Common myeloid progenitor, CD34-positive (primary cell): ENCODE measurements around the gene NPHP1.
"Not testable (repeated sequence)": the region's sequence is repeated elsewhere in the genome, so short reads cannot be mapped to it uniquely, and the experiment has no call there.

Experiments used
- CTCF ChIA-PET: fragments of 350-600 bp; sonication (Branson Sonifier 250); formaldehyde crosslinking; loops from one replicate; lab custom pipeline; 2021; ENCODE audit warnings: antibody characterized with exemption; lab: Charles Lee
- POLR2A ChIA-PET: fragments of 350-600 bp; sonication (Branson Sonifier 250); formaldehyde crosslinking; loops from one replicate; lab custom pipeline; 2021; ENCODE audit warnings: antibody characterized with exemption; lab: Charles Lee
- DNase-seq, 3 donors: peaks; one replicate each; pipeline versions ENCODE4 v3.0.0 to v3.0.0-alpha.2; 2013
- H3K27ac ChIP-seq, 2 experiments: 1 replicate in 1 of 2; 2 replicates in 1 of 2; pipeline ENCODE4 v1.7.0; 2013; ENCODE audit warnings: inconsistent platforms in 2 of 2, low read length in 2 of 2, mild to moderate bottlenecking in 2 of 2, low read depth in 1 of 2, moderate library complexity in 1 of 2; ENCODE audit not compliant: severe bottlenecking in 2 of 2, insufficient read depth in 1 of 2, poor library complexity in 1 of 2
- H3K27me3 ChIP-seq, 5 experiments: replicated peaks in 2 of 5; 1 replicate in 3 of 5; 2 replicates in 2 of 5; pipeline versions ENCODE4 v1.6.1 to v1.7.0; 2013; ENCODE audit warnings: low read length in 4 of 5, mild to moderate bottlenecking in 2 of 5, moderate library complexity in 2 of 5, inconsistent platforms in 1 of 5; ENCODE audit not compliant: insufficient read depth in 5 of 5, control insufficient read depth in 4 of 5
- H3K36me3 ChIP-seq, 4 experiments: 1 replicate in 2 of 4; 2 replicates in 2 of 4; pipeline versions ENCODE4 v1.6.1 to v1.7.0; 2013; ENCODE audit warnings: low read length in 3 of 4, control low read depth in 1 of 4, mild to moderate bottlenecking in 1 of 4; ENCODE audit not compliant: control insufficient read depth in 4 of 4, insufficient read depth in 4 of 4
- H3K4me1 ChIP-seq, 4 experiments: 1 replicate in 3 of 4; 2 replicates in 1 of 4; pipeline versions ENCODE4 v1.6.1 to v1.7.1; 2013; ENCODE audit warnings: low read length in 3 of 4, mild to moderate bottlenecking in 3 of 4, control low read depth in 1 of 4, inconsistent platforms in 1 of 4, moderate library complexity in 1 of 4; ENCODE audit not compliant: control insufficient read depth in 4 of 4, insufficient read depth in 4 of 4; ENCODE audit errors: control extremely low read depth in 1 of 4
- H3K4me3 ChIP-seq, 7 experiments: 1 replicate in 4 of 7; 2 replicates in 3 of 7; pipeline versions ENCODE4 v1.5.1 to v1.7.0; 2013; ENCODE audit warnings: mild to moderate bottlenecking in 7 of 7, low read length in 6 of 7, moderate library complexity in 6 of 7, inconsistent platforms in 2 of 7, low read depth in 2 of 7, control low read depth in 1 of 7; ENCODE audit not compliant: insufficient read depth in 4 of 7, control insufficient read depth in 1 of 7; ENCODE audit errors: extremely low read depth in 1 of 7
- H3K9me3 ChIP-seq, 5 experiments: 1 replicate in 4 of 5; 2 replicates in 1 of 5; pipeline versions ENCODE4 v1.6.1 to v1.7.1; 2013; ENCODE audit warnings: low read length in 4 of 5, mild to moderate bottlenecking in 2 of 5, inconsistent platforms in 1 of 5, low read depth in 1 of 5, moderate library complexity in 1 of 5; ENCODE audit not compliant: control insufficient read depth in 4 of 5, insufficient read depth in 2 of 5; ENCODE audit errors: control extremely low read depth in 1 of 5
- WGBS: methylation state at CpG from one replicate; pipeline ENCODE4 v1.1.5; 2013; ENCODE audit not compliant: insufficient coverage; 5-methylcytosine and 5-hydroxymethylcytosine counted together

The NPHP1 gene

GRCh38 chr2:110197452-110197851 lies 7.4 kb downstream of the NPHP1 start:
- no peaks in the 10 kb centered on the region for H3K4me1 ChIP-seq
- CTCF ChIA-PET, result no interaction called here
- POLR2A ChIA-PET, result no interaction called here
- DNase-seq, result no peak
- H3K27me3 ChIP-seq, result peaks cover 0 to 2% (median 0%) of the 10 kb centered on the region in 5 experiments
- WGBS, result 94% methylated on average over 3 of the region's 4 CpGs
- H3K9me3 ChIP-seq, result no peaks in the 10 kb centered on the region
- no peak overlapping the region for H3K27ac ChIP-seq
- H3K36me3 ChIP-seq, result no peaks in the 10 kb centered on the region
- no peak overlapping the region for H3K4me3 ChIP-seq

- WGBS, result 91% methylated on average over 17 of the region's 23 CpGs
- CTCF ChIA-PET, H3K27me3 ChIP-seq, H3K4me1 ChIP-seq, POLR2A ChIA-PET, H3K36me3 ChIP-seq, H3K9me3 ChIP-seq, H3K4me3 ChIP-seq, DNase-seq, H3K27ac ChIP-seq: not testable (repeated sequence)
These were observed 14.6 kb downstream of the NPHP1 start for GRCh38 chr2:110190169-110190568.

GRCh38 chr2:110182449-110182848 lies 22.4 kb downstream of the NPHP1 start:
- H3K36me3 ChIP-seq, result no peaks in the 10 kb centered on the region
- no peaks in the 10 kb centered on the region for H3K4me1 ChIP-seq
- H3K4me3 ChIP-seq, result no peak overlapping the region
- ChIA-PET CTCF (interaction anchor here (0.6 kb wide), 1 partner anchor 27 kb away, joined by 3 read pairs; no protein-coding TSS in a partner anchor), POLR2A (interaction anchor here (0.6 kb wide), 1 partner anchor 579 kb away, joined by 3 read pairs; no protein-coding TSS in a partner anchor)
- 100% methylated on average over 1 of the region's 2 CpGs for whole genome bisulfite sequencing
- DNase-seq, result no peak
- H3K27me3 ChIP-seq, result no peaks in the 10 kb centered on the region
- H3K9me3 ChIP-seq, result peaks cover 0 to 25% (median 6%) of the 10 kb centered on the region in 5 experiments
- no peak overlapping the region for H3K27ac ChIP-seq

GRCh38 chr2:110180036-110180435 lies 24.8 kb downstream of the NPHP1 start:
- H3K4me3 ChIP-seq, result no peak overlapping the region
- ChIA-PET POLR2A (no interaction called here), CTCF (interaction anchor here (0.6 kb wide), 1 partner anchor 1049 kb away, joined by 3 read pairs; no protein-coding TSS in a partner anchor)
- no peaks in the 10 kb centered on the region for H3K27me3 ChIP-seq
- H3K27ac ChIP-seq, result no peak overlapping the region
- H3K9me3 ChIP-seq, result peaks cover 0 to 19% (median 6%) of the 10 kb centered on the region in 5 experiments
- H3K4me1 ChIP-seq, result no peaks in the 10 kb centered on the region
- DNase-seq, result no peak
- no peaks in the 10 kb centered on the region for H3K36me3 ChIP-seq

GRCh38 chr2:110173523-110173922 lies 31.3 kb downstream of the NPHP1 start:
- H3K36me3 ChIP-seq, result no peaks in the 10 kb centered on the region
- no peak for DNase-seq
- ChIA-PET POLR2A (no interaction called here), CTCF (no interaction called here)
- H3K4me3 ChIP-seq, result no peak overlapping the region
- no peaks in the 10 kb centered on the region for H3K4me1 ChIP-seq
- H3K27ac ChIP-seq, result no peak overlapping the region
- no CpG with 5 or more reads among the region's 1 CpG for WGBS
- no peaks in the 10 kb centered on the region for H3K27me3 ChIP-seq
- H3K9me3 ChIP-seq, result no peaks in the 10 kb centered on the region

GRCh38 chr2:110172506-110172905 lies 32.3 kb downstream of the NPHP1 start:
- H3K27me3 ChIP-seq, result no peaks in the 10 kb centered on the region
- H3K27ac ChIP-seq, result no peak overlapping the region
- POLR2A ChIA-PET, result no interaction called here
- no peaks in the 10 kb centered on the region for H3K36me3 ChIP-seq
- no peaks in the 10 kb centered on the region for H3K9me3 ChIP-seq
- CTCF ChIA-PET, result no interaction called here
- no peak overlapping the region for H3K4me3 ChIP-seq
- DNase-seq, result no peak
- 92% methylated on average over 5 of the region's 6 CpGs for WGBS
- H3K4me1 ChIP-seq, result no peaks in the 10 kb centered on the region

GRCh38 chr2:110170102-110170501 lies 34.7 kb downstream of the NPHP1 start:
- 100% methylated on average over 1 of the region's 3 CpGs for WGBS
- Histone ChIP-seq H3K9me3 (no peaks in the 10 kb centered on the region), H3K4me3 (no peak overlapping the region), H3K27me3 (no peaks in the 10 kb centered on the region), H3K27ac (no peak overlapping the region), H3K36me3 (no peaks in the 10 kb centered on the region), H3K4me1 (no peaks in the 10 kb centered on the region)
- no peak for DNase-seq
- POLR2A ChIA-PET, result no interaction called here
- CTCF ChIA-PET, result interaction anchor here (1.5 kb wide), 1 partner anchor 13 kb away, joined by 4 read pairs; no protein-coding TSS in a partner anchor
